ENCODE data around the gene KCNQ5. TPM values are rescaled to one million over a fixed set of nuclear protein-coding genes. Genes with fewer than 3 reads are reported as not detected.

KCNQ5 gene
- total RNA-seq, 1 experiment from 2014 or later, result 2.0 TPM

DNA sequence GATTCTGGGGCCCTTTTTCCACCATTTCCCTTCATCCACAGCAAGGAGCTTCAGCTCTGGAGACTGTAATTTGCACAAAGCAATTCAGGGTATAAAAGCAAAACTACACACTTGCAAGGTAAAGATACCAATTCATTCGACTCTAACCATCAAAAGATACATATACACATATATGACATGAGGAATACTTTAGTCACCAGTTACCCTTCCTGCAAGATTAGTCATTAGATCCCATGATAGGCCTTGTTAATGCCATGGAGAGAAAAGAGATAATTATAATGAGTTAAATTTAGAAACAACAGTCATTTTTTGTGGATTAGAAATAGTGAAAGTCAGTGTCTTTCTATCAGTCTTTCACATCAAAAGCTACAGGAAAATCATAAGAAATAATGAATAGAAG lies 204.2 kb downstream of the KCNQ5 start:
- ATAC-seq (no peak), DNase-seq (ENCODE audit: low spot score) (no peak)
- H3K4me1 Mint-ChIP-seq, result peaks cover 6% of the 10 kb centered on the region
- TF ChIP-seq ZNF416 (CRISPR knock-in tag; IDR thresholded peaks at IDR 0.05) (no peak), GTF2I (CRISPR knock-in tag; conservative IDR thresholded peaks at IDR 0.05) (no peak)
- TF ChIP-seq, protein P1, sequence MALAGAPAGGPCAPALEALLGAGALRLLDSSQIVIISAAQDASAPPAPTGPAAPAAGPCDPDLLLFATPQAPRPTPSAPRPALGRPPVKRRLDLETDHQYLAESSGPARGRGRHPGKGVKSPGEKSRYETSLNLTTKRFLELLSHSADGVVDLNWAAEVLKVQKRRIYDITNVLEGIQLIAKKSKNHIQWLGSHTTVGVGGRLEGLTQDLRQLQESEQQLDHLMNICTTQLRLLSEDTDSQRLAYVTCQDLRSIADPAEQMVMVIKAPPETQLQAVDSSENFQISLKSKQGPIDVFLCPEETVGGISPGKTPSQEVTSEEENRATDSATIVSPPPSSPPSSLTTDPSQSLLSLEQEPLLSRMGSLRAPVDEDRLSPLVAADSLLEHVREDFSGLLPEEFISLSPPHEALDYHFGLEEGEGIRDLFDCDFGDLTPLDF (CRISPR knock-in tag; IDR thresholded peaks at IDR 0.05), result no peak
- TF ChIP-seq, protein P2, sequence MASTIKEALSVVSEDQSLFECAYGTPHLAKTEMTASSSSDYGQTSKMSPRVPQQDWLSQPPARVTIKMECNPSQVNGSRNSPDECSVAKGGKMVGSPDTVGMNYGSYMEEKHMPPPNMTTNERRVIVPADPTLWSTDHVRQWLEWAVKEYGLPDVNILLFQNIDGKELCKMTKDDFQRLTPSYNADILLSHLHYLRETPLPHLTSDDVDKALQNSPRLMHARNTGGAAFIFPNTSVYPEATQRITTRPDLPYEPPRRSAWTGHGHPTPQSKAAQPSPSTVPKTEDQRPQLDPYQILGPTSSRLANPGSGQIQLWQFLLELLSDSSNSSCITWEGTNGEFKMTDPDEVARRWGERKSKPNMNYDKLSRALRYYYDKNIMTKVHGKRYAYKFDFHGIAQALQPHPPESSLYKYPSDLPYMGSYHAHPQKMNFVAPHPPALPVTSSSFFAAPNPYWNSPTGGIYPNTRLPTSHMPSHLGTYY (CRISPR knock-in tag; IDR thresholded peaks at IDR 0.05), result no peak
- no peaks in the 10 kb centered on the region for H3K27me3 Mint-ChIP-seq (ENCODE audit: low read depth)
- H3K27ac Mint-ChIP-seq, result no peak overlapping the region
- no peaks in the 10 kb centered on the region; the same call in 1 of the 2 replicates for H3K36me3 Mint-ChIP-seq
- ChIA-PET CTCF (no interaction called here), POLR2A (no interaction called here)
- no peak overlapping the region for H3K4me3 Mint-ChIP-seq
- peaks cover 5% of the 10 kb centered on the region; the same call in 1 of the 2 replicates for H3K9me3 Mint-ChIP-seq

DNA sequence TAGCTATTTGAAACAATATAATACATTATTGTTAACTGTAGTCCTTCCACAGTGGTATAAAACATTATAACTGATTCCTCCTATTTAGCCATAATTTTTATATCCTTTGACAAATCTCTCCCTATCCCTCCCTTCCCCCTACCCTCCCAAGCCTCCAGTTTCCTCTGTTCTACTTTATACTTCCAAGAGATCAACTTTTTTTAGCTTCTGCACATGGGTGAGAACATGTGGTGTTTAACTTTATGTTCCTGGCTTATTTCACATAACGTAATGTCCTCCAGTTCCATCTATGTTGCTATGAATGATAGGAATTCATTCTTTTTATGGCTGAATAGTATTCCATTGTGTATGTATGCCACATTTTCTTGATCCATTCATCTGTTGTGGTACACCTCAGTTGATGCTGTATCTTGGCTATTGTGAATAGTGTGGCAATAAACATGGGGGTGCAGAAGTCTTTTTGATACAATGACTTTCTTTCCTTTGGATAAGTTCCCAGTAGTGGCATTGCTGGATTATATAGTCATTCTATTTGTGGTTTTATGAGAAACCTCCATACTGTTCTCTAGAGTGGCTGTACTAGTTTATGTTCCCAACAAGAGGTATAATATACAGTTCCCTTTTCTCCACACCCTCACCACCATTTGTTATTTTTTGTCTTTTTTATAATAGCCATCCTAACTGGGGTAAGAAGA lies 205.0 kb downstream of the KCNQ5 start:
- Mint-ChIP-seq H3K4me3 (no peak overlapping the region), H3K27ac (no peak overlapping the region), H3K4me1 (peaks cover 6% of the 10 kb centered on the region), H3K27me3 (ENCODE audit: low read depth) (no peaks in the 10 kb centered on the region), H3K36me3 (no peaks in the 10 kb centered on the region; the same call in 1 of the 2 replicates), H3K9me3 (peaks cover 5% of the 10 kb centered on the region; the same call in 1 of the 2 replicates)
- DNase-seq (ENCODE audit: low spot score) (no peak), ATAC-seq (no peak)
- POLR2A ChIA-PET, result no interaction called here
- CTCF ChIA-PET, result no interaction called here
- TF ChIP-seq, protein P3, sequence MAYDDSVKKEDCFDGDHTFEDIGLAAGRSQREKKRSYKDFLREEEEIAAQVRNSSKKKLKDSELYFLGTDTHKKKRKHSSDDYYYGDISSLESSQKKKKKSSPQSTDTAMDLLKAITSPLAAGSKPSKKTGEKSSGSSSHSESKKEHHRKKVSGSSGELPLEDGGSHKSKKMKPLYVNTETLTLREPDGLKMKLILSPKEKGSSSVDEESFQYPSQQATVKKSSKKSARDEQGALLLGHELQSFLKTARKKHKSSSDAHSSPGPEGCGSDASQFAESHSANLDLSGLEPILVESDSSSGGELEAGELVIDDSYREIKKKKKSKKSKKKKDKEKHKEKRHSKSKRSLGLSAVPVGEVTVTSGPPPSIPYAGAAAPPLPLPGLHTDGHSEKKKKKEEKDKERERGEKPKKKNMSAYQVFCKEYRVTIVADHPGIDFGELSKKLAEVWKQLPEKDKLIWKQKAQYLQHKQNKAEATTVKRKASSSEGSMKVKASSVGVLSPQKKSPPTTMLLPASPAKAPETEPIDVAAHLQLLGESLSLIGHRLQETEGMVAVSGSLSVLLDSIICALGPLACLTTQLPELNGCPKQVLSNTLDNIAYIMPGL (CRISPR knock-in tag; IDR thresholded peaks at IDR 0.05), result no peak
- TF ChIP-seq, protein P4, sequence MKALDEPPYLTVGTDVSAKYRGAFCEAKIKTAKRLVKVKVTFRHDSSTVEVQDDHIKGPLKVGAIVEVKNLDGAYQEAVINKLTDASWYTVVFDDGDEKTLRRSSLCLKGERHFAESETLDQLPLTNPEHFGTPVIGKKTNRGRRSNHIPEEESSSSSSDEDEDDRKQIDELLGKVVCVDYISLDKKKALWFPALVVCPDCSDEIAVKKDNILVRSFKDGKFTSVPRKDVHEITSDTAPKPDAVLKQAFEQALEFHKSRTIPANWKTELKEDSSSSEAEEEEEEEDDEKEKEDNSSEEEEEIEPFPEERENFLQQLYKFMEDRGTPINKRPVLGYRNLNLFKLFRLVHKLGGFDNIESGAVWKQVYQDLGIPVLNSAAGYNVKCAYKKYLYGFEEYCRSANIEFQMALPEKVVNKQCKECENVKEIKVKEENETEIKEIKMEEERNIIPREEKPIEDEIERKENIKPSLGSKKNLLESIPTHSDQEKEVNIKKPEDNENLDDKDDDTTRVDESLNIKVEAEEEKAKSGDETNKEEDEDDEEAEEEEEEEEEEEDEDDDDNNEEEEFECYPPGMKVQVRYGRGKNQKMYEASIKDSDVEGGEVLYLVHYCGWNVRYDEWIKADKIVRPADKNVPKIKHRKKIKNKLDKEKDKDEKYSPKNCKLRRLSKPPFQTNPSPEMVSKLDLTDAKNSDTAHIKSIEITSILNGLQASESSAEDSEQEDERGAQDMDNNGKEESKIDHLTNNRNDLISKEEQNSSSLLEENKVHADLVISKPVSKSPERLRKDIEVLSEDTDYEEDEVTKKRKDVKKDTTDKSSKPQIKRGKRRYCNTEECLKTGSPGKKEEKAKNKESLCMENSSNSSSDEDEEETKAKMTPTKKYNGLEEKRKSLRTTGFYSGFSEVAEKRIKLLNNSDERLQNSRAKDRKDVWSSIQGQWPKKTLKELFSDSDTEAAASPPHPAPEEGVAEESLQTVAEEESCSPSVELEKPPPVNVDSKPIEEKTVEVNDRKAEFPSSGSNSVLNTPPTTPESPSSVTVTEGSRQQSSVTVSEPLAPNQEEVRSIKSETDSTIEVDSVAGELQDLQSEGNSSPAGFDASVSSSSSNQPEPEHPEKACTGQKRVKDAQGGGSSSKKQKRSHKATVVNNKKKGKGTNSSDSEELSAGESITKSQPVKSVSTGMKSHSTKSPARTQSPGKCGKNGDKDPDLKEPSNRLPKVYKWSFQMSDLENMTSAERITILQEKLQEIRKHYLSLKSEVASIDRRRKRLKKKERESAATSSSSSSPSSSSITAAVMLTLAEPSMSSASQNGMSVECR (CRISPR knock-in tag; IDR thresholded peaks at IDR 0.05; ENCODE audit: borderline replicate concordance), result no peak
- TF ChIP-seq, protein P5, sequence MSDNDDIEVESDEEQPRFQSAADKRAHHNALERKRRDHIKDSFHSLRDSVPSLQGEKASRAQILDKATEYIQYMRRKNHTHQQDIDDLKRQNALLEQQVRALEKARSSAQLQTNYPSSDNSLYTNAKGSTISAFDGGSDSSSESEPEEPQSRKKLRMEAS (CRISPR knock-in tag; IDR thresholded peaks at IDR 0.05), result no peak
- TF ChIP-seq RELA (CRISPR knock-in tag; IDR thresholded peaks at IDR 0.05; ENCODE audit: borderline replicate concordance) (no peak), TP53 (CRISPR knock-in tag; IDR thresholded peaks at IDR 0.05) (no peak), NR3C1 (CRISPR knock-in tag; conservative IDR thresholded peaks at IDR 0.05; ENCODE audit: low read depth) (no peak), JAZF1 (CRISPR knock-in tag; IDR thresholded peaks at IDR 0.05) (no peak), CBFB (CRISPR knock-in tag; IDR thresholded peaks at IDR 0.05; ENCODE audit: low read depth) (no peak)
- TF ChIP-seq, protein P6, sequence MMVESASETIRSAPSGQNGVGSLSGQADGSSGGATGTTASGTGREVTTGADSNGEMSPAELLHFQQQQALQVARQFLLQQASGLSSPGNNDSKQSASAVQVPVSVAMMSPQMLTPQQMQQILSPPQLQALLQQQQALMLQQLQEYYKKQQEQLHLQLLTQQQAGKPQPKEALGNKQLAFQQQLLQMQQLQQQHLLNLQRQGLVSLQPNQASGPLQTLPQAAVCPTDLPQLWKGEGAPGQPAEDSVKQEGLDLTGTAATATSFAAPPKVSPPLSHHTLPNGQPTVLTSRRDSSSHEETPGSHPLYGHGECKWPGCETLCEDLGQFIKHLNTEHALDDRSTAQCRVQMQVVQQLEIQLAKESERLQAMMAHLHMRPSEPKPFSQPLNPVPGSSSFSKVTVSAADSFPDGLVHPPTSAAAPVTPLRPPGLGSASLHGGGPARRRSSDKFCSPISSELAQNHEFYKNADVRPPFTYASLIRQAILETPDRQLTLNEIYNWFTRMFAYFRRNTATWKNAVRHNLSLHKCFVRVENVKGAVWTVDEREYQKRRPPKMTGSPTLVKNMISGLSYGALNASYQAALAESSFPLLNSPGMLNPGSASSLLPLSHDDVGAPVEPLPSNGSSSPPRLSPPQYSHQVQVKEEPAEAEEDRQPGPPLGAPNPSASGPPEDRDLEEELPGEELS (CRISPR knock-in tag; IDR thresholded peaks at IDR 0.05), result no peak
- TF ChIP-seq, protein P7, sequence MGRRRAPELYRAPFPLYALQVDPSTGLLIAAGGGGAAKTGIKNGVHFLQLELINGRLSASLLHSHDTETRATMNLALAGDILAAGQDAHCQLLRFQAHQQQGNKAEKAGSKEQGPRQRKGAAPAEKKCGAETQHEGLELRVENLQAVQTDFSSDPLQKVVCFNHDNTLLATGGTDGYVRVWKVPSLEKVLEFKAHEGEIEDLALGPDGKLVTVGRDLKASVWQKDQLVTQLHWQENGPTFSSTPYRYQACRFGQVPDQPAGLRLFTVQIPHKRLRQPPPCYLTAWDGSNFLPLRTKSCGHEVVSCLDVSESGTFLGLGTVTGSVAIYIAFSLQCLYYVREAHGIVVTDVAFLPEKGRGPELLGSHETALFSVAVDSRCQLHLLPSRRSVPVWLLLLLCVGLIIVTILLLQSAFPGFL (CRISPR knock-in tag; IDR thresholded peaks at IDR 0.05; ENCODE audit: borderline replicate concordance), result no peak
- TF ChIP-seq, protein P8, sequence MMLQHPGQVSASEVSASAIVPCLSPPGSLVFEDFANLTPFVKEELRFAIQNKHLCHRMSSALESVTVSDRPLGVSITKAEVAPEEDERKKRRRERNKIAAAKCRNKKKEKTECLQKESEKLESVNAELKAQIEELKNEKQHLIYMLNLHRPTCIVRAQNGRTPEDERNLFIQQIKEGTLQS (CRISPR knock-in tag; conservative IDR thresholded peaks at IDR 0.05), result no peak
- TF ChIP-seq, protein P9, sequence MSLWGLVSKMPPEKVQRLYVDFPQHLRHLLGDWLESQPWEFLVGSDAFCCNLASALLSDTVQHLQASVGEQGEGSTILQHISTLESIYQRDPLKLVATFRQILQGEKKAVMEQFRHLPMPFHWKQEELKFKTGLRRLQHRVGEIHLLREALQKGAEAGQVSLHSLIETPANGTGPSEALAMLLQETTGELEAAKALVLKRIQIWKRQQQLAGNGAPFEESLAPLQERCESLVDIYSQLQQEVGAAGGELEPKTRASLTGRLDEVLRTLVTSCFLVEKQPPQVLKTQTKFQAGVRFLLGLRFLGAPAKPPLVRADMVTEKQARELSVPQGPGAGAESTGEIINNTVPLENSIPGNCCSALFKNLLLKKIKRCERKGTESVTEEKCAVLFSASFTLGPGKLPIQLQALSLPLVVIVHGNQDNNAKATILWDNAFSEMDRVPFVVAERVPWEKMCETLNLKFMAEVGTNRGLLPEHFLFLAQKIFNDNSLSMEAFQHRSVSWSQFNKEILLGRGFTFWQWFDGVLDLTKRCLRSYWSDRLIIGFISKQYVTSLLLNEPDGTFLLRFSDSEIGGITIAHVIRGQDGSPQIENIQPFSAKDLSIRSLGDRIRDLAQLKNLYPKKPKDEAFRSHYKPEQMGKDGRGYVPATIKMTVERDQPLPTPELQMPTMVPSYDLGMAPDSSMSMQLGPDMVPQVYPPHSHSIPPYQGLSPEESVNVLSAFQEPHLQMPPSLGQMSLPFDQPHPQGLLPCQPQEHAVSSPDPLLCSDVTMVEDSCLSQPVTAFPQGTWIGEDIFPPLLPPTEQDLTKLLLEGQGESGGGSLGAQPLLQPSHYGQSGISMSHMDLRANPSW (CRISPR knock-in tag; conservative IDR thresholded peaks at IDR 0.05; ENCODE audit: low read depth), result no peak

All from WTC11 (cell line).